ENCODE measurements around the gene TFAP2B.

Gene TFAP2B

DNA sequence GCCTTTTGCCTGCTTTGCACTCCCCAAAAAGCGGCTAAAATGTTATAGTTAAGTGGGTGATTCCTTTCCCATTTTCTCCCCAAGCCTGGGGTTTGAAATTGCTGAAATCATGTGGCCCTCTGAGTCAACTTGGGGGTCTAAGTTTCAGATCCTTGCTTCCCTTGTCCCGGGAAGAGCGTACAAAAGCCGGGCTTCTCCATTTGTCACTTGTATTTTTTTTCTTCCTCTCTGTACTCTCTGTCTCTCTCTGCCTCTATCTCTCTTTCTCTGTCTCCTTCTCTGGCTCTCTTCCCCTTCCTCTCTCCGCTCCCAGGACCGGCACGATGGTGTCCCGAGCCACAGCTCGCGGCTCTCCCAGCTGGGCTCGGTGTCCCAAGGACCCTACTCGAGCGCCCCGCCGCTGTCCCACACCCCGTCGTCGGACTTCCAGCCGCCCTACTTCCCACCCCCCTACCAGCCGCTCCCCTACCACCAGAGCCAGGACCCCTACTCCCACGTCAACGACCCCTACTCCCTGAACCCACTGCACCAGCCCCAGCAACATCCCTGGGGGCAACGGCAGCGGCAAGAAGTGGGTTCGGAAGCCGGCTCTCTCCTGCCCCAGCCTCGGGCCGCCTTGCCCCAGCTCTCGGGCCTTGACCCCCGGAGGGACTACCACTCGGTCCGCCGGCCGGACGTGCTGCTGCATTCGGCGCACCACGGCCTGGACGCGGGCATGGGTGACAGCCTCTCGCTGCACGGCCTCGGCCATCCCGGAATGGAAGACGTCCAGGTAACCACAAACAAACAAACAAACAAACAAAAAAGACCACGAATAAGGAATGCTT is 4.6 kb downstream of the TFAP2B start:
- intact Hi-C loops (cut with DNase I) = no loop called here
- DNase-seq = peak in 1 of 10 donors; percentile 83

DNA sequence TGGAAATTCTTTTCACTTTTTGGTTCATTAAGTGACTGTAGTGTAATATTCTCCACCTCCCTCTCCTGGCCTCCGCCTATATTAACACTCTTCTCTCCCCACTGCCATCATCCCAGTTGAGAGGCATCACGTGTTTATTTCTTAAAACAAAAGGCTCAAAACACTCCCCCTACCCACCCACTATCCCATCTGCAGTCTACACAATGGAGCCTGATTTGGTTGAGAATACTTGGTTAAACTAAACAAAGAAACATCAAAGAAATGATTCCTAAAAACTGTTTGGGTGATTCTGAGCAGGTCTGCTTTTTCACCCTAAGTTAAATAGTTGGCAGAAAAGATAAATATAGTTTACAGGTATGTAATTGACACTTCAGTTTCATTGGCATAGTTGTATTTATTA is 5.9 kb downstream of the TFAP2B start:
- intact Hi-C loops (cut with DNase I) = no loop called here
- no peak for DNase-seq

DNA sequence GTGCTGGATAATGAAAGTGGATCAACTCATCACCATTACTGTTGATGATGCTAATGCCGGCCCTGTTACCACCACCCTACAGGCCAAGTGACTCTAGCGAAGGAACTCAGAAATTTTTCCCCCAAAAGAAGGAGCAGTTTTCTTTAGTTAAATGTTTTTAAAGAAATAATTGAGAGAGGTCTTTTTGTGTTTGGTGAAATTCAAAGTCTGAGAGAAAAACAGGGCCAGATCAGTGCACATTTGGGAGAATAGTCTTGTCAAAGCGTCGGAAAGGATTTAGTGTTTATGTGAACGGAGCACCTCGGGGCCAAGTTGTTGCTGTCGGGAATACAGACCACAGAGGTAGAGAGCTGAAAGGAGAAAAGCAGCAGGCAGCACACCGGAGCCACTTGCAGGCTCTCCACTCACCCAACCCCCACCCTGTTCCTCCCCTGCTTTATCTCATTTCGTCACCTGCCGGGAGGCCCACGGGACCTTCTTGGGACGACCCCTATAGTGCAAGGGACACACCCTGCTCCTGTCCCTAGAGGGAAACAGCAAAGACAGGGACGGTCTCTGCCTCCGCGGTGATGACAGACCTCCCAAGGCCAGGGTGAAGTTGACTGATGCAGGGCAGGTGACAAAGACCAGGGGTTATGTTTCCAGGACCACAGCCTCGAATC is 6.8 kb downstream of the TFAP2B start:
- intact Hi-C loops (cut with DNase I) = no loop called here
- no peak for DNase-seq

DNA sequence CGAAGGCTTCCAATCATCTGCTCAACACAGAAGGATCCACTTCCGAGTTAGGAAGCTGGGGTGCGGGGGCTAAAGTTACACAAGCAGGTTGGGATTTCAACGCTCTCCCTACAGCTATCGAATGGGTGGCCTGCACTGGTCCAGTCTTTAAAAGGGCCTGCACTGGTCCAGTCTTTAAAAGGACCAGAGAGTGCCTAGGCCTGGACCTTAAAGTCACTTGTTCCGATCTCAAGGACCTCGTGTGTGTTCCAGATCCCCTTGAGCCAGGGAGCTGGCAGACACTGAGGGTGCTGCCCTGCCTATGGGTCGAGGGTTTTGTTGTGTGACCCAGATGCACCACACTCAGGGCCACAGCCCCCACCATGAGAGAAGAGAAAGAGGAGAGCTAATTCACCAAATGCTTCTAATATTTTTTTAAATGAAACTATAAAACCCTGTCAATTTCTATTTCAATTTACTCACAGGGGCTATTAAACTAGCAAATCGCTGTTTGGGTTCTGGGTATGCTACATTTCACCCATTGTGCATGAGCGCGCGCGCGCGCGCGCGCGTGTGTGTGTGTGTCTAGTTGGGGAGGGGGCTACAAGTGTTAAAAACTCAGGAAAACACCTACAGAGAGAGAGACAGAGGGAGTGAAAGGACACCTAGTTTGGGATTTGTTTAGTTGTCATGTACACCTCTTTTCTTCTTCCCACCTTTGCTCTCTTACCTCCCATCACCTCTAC is 7.5 kb downstream of the TFAP2B start:
- DNase-seq = no peak
- intact Hi-C loops (cut with DNase I) = no loop called here

DNA sequence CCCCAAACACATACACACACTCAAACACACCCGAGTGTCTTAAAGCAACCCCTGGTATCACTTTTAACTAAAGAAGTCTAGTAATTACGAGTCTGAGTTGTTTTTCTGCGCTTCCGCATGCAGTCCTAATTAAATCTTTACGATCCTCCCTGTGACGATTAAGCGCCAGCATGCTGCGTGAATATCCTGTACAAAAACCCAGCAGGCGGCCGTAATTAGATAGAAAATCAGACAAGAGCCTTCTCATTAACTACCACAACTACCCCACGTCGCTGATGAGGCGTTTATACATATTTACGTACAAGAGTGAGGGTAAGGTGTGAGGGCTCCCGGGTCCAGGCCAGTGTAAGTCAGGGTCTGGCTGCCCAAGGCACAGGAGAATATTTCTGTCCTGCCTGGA is 8.1 kb downstream of the TFAP2B start:
- intact Hi-C loops (cut with DNase I) = no loop called here
- DNase-seq = no peak

DNA sequence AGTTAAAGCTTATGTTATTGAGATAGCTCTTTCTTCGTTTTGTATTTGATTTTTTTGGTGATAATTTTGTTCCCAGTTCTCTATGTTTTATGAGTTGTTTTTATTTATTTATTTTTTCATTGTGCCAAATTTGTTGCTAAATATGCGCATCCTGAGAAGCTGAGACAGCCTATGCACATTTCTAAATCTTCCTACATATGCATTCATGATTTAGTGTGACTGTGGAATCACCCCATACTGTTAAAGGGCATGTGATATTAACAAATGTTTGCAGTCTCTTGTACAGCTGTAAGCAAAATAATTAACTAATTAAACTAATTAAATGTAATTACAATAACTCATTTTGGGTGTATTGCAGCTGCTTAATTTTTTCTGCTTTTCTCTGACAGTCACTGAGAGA is 10.4 kb downstream of the TFAP2B start:
- DNase-seq = no peak
- intact Hi-C loops (cut with DNase I) = no loop called here

DNA sequence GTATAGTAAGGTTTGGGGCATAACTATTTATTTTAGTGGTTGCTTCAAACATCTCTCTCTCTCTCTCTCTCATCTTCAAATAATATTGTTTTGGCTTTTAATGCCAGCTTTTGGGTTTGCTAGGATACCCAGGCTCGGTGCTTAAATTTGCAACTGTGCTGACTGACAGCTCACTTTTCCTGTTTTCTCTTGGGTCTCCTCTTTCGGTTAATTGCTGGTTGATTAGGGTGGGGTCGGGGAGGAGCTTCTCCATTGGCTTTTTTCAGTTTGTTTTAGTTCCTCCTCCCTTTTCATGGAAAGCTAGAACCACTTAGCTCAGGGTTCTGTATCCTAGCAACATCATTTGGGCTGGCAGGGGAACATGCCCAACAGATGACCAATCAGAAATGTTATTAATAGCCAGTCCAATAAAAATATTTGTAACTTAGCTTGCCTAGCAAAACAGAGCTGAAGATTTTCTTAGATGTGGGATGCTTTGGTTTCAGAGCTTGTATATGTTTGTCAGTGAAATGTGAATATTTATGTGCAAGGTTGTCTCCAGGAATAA is 11.3 kb downstream of the TFAP2B start:
- intact Hi-C loops (cut with DNase I) = no loop called here
- DNase-seq = no peak

DNA sequence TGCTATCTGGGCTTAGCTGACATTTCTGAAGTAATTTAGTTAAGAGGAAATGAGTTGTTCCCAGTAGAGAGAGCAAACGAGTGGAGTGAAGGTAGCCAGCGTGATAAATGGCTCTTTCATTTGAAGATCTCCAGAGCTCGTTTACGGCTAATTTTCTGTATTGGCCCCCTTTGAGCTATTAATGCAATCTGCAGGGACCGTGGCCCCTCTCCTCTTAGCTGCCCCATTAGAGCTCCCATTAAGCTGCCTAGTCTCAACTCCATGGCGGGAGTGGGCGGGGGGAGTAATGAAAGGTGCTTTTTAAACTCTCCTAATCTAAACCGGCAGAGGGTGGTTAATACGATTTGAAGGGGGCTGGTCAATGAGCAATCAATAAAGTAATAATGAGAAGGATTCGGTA is 12.5 kb downstream of the TFAP2B start:
- no peak for DNase-seq
- intact Hi-C loops (cut with DNase I) = no loop called here

DNA sequence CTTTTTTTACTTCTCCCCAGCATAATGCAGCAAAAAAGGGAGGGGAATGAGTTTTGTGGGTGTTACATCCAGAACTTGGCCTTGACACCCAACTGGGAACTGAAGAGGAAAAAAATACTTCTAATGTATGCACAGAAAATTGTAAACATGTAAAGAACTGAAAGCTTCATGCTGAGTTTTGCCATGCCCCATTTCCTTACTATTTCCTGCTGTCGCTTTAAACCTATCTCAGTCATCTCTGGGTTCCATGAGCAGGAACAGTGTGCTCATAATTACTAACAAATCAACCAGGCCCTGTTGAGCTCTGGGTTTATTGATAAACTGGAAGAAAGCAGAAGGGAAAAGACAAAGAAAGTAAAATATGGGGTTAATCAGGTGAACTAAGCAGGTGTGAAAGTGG is 14.2 kb downstream of the TFAP2B start:
- intact Hi-C loops (cut with DNase I) = no loop called here
- no peak for DNase-seq

DNA sequence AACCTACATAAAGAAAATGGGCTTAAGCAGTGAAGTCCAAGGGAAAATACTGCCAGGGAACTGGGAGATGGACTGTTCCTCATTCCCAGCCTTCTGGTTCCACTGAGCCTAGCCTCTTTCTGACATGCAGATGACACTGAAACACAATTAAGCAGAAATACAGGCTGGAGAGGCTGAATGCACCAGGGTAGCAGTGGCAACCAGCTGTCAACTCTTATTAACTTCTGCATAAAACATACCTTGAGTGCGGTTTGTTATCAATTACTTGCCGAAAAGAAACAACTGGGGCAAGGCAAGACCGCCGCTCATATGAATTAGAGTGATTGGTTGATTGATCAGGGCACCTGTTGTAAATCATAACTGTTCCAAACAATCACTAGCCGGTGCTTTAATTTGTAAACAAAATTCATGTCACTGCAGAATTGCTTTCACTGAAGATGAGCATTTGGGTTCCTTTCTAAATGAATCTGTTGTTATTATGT is 16.3 kb downstream of the TFAP2B start:
- DNase-seq = no peak
- intact Hi-C loops (cut with DNase I) = no loop called here

DNA sequence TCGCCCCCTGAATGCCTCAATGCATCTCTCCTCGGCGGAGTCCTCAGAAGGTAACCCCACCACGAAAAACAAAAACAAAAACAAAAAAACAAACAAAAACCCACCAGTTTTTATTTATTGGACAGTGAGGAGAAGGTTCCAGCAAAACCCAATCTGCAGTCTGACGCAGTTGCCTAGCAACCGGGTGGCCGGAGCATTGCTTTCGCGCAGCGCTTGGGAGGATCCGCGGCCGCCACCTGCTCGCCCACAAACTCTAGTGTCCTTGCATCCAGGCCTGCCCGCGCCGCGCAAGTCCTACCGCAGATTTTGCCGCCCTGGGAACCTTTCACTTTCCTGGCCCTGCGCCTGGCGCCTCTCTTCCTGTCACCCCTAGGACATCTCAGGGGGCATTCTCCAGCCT is 17.6 kb downstream of the TFAP2B start:
- intact Hi-C loops (cut with DNase I) = no loop called here
- peak in 1 of 10 donors; percentile 70 for DNase-seq

DNA sequence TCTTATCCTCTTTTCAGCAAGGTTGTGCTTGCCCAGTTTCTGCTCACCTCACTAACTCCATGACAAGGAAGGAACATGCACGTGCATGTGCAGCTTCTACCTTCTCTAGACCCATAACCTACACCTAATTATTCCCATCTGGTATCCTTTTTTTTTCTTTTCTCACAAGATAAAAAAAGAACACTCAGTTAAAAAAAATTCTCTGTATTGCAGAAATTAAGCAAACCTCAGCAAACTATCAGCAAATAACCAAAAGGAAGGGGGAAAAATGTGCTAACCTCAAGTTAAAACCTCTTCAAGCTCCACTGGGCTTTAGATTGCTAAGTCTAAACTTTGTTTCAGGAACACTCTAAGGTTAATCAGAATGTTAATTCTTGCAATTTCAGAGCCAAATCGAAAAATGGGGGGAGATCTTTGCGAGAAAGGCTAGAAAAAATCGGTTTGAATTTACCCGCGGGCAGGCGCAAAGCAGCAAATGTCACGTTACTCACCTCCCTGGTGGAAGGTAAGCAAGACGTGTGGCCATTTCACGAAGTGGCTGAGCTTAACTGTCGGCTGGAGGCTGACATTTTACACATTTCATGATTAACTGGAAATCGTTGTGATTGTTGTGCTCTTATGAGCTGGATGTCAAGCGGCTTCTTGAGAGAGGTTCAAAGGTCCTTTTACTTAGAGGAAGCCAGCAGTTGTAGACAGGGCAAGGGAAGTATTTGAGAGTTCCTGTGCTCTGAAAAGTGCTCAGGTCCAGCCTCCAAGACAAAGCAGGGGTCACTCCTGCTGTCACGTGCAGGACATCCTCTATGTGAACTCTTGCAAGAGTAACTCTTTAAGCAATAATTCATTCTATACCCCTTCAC is 19.1 kb downstream of the TFAP2B start:
- intact Hi-C loops (cut with DNase I) = no loop called here
- no peak for DNase-seq

DNA sequence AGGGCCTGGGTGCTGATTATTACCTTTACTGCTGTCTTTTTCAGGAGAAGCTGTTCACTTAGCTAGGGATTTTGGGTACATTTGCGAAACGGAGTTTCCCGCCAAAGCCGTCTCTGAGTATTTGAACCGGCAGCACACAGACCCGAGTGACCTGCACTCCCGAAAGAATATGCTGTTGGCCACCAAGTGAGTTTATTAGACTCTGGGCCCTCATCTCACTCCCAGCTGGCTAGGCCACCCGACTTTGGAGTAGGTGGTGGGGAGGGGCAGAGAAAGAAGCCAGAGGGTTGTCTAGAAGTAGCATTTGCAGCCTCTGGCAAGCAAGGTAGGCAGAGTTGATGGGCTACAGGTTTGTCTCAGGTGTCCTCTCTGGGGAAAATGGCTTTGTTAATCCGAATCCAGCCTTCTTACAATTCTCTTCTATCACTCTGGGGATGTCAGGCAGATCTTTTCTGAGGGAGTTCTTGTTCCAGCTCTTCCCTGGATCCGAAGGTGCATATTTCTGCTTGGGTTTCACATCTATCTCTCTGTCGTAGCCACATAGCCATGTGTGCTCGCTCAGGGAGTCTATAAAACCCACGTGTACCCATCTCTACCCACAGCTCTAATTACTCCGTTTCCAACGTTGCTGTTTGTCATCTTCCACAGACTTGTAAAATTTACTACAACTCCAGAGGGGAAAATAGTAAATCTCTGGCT is 21.6 kb downstream of the TFAP2B start:
- no peak for DNase-seq
- intact Hi-C loops (cut with DNase I) = no loop called here

DNA sequence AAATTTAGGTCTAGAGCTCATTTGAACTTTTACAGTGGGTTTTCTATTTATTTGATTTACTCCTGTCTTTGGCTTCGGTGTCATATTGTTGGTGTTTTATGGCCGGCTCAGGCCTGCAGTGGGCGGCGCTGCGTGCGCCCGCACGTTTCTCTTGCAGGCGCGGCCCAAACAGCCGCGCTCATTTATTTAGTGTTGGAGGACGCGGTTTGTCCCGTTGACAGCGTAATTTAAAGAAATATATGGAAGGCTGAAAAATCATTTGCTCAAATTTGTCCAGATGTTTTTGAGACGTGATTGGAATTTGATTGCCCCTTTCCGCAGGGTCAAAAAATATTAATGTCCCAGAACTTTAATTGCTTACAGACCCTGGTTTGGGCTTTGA is 22.1 kb downstream of the TFAP2B start:
- intact Hi-C loops (cut with DNase I) = no loop called here

DNA sequence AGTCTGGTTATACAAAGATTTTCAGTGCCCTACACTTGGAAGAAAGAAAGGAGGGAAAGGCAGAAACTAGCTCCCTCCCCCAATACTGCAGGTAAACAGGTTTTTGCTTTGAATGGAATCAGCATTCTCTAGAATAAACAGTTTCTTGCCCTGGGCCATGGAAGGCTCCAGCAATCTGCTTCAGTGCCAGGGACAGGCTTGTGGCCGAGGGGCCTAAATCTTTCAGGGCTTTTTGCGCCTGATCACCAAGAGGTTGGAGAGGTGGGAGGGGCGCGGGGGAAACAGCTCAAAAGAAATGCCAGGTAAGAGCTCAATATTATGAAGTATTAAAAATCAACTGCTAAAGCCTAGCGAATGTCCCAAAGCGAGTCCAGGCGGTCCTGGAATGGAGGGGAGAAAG is 23.8 kb downstream of the TFAP2B start:
- intact Hi-C loops (cut with DNase I) = no loop called here
- DNase-seq = no peak

More for the DNA sequence above, 22.1 kb downstream of the TFAP2B start:
- no peak for DNase-seq

DNA sequence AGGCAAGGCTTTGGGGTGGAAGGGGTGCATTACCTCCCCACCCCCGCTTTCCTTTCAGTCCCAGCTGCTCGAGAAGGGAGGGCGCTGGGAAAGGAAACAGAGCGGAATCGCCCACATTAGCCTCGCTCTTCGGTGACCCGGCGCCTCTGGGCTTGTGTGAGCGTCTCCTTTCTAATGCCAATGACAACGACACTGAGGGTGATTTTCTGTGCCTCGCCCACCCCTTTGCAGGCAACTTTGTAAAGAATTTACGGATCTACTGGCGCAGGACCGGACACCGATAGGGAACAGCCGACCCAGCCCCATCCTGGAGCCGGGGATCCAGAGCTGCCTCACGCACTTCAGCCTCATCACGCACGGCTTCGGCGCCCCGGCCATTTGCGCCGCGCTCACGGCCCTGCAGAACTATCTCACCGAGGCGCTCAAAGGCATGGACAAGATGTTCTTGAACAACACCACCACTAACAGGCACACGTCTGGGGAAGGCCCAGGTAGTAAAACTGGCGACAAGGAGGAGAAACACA is 24.3 kb downstream of the TFAP2B start:
- DNase-seq = peak in 1 of 10 donors; percentile 67
- intact Hi-C loops (cut with DNase I) = no loop called here

DNA sequence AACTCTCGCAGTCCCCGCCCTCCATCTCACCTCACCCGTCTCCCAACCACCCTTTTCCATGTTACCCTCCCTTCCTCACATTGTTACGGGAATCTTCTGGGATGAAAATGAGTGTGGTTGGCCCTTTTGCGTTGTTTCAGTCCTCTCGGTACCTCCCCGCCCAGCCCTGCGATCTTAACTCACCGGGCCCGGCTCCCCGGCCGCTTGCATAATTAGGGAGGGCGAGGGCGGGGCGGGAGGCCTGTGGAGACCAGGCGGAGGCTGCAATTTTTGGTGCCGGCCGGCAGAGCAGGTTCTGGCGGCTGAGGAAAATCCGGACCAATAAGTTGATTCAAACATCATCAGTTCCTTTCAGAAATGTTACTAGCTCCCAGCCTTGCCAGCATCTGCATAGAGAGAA is 25.2 kb downstream of the TFAP2B start:
- intact Hi-C loops (cut with DNase I) = no loop called here

DNA sequence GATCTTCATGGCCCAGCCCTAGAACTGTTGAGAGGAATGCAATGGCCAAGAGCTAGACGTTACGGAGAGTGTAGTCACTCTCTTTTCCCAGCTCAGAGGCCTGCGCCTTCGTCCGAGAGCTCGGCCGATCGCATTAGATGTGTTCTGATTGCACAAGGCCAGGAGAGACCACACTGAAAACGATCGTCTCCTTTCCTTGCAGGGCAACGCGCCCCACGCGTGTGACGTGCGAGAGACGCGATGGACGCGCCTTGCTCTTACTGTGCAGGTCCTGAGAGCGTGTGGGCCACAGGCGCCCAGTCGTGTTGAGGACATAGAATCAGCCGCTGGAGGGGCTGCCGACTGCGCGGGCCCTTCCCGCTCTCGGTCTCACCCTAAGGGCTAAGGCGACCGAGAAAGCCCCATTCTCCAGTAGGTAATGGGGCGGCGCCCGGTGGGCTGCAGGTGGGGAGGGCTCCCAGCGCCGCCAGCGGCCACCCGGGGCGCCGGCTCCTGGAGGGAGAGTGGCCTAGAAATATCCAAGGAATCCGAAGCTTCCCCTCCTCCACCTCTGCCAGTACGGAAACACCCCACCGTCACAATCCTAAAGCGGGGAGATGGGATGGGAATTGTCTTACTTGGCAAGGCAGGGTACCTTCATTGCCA is 26.9 kb downstream of the TFAP2B start:
- intact Hi-C loops (cut with DNase I) = no loop called here
- DNase-seq = peak in 1 of 10 donors; percentile 54

More for the DNA sequence above, 25.2 kb downstream of the TFAP2B start:
- no peak for DNase-seq

Measured in posterior cingulate gyrus (tissue), 11 donors.